RWPE2 (cell line): ENCODE results near the gene KLK11.

Source experiments
- ATAC-seq: fragments of 200-7000 bp; cut with Tn5 transposase; 3 replicates; pipeline ENCODE4 v1.9.1; 2021; ENCODE audit warnings: low read depth
- DNase-seq: peaks from one replicate; pipeline ENCODE4 v3.0.0-alpha.2; 2020; ENCODE audit warnings: low spot score
- H3K27ac ChIP-seq: fragments of 450-650 bp; 2 replicates; pipeline ENCODE4 v1.5.1; 2017; ENCODE audit warnings: mild to moderate bottlenecking; ENCODE audit not compliant: poor library complexity, severe bottlenecking
- H3K27me3 ChIP-seq: fragments of 250-450 bp; sonication (Bioruptor Pico); 2 replicates; pipeline ENCODE4 v1.5.1; 2021; ENCODE audit warnings: mild to moderate bottlenecking, moderate library complexity; ENCODE audit not compliant: insufficient read depth, poor library complexity, severe bottlenecking
- H3K36me3 ChIP-seq: fragments of 250-450 bp; sonication (Bioruptor Pico); 2 replicates; pipeline ENCODE4 v1.5.1; 2020; ENCODE audit warnings: low read depth, mild to moderate bottlenecking, moderate library complexity
- H3K4me1 ChIP-seq: fragments of 250-450 bp; sonication (Bioruptor Pico); 2 replicates; pipeline ENCODE4 v1.5.1; 2021; ENCODE audit warnings: mild to moderate bottlenecking, moderate library complexity; ENCODE audit not compliant: insufficient read depth, poor library complexity, severe bottlenecking
- H3K4me3 ChIP-seq: fragments of 250-450 bp; sonication (Bioruptor Pico); 2 replicates; pipeline ENCODE4 v1.5.1; 2021; ENCODE audit warnings: mild to moderate bottlenecking, moderate library complexity; ENCODE audit not compliant: severe bottlenecking
- H3K9me3 ChIP-seq: fragments of 250-450 bp; sonication (Bioruptor Pico); 2 replicates; pipeline ENCODE4 v1.5.1; 2021; ENCODE audit warnings: mild to moderate bottlenecking, moderate library complexity; ENCODE audit not compliant: severe bottlenecking
- TF ChIP-seq, protein P1 (sequence below): fragments of 450-650 bp; IDR thresholded peaks from one replicate; pipeline ENCODE4 v1.5.1; 2017; ENCODE audit warnings: mild to moderate bottlenecking, moderate library complexity; ENCODE audit not compliant: poor library complexity, severe bottlenecking

KLK11 gene

DNA sequence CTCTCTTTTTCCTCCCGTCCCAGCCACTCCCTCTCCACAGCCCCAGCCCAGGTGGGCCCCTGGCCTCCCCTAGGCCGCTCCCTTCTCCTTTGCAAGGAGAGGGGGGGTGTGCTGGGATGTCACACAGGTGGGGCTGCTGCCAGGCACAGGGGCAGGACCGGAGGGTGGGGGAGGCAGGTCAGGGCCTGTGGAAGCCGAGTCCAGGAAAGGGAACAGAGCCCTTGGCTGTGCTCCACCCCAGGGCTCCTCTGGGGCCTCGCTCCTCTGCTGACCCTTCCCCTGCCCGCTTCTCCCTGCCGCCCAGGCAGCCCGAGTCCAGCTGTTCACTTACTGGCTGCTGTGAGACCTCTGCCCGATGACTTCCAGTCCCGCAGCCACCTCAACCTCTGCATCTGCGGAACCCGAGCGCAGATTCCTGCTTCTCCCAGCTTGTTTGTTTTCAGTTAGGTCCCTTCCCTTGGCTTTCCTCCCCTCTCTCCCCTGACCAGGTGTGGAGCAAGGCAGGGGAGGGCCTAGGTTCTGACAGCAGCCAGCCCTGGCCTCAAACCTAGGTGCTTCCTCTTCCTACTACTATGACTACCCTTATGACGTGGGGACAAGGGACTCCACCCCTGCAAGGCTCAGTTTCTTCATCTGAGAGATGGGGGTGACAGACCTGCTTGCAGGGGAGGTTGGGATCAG lies 850 bp upstream of the KLK11 start:
- DNase-seq (no peak), ATAC-seq (no peak; the same call in 2 of the 3 replicates)
- Histone ChIP-seq H3K4me1 (no peaks in the 10 kb centered on the region), H3K4me3 (no peak overlapping the region), H3K36me3 (no peaks in the 10 kb centered on the region), H3K9me3 (no peaks in the 10 kb centered on the region), H3K27me3 (peaks cover 3% of the 10 kb centered on the region), H3K27ac (no peak overlapping the region)
- TF ChIP-seq, protein P1, sequence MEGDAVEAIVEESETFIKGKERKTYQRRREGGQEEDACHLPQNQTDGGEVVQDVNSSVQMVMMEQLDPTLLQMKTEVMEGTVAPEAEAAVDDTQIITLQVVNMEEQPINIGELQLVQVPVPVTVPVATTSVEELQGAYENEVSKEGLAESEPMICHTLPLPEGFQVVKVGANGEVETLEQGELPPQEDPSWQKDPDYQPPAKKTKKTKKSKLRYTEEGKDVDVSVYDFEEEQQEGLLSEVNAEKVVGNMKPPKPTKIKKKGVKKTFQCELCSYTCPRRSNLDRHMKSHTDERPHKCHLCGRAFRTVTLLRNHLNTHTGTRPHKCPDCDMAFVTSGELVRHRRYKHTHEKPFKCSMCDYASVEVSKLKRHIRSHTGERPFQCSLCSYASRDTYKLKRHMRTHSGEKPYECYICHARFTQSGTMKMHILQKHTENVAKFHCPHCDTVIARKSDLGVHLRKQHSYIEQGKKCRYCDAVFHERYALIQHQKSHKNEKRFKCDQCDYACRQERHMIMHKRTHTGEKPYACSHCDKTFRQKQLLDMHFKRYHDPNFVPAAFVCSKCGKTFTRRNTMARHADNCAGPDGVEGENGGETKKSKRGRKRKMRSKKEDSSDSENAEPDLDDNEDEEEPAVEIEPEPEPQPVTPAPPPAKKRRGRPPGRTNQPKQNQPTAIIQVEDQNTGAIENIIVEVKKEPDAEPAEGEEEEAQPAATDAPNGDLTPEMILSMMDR, result no peak

DNA sequence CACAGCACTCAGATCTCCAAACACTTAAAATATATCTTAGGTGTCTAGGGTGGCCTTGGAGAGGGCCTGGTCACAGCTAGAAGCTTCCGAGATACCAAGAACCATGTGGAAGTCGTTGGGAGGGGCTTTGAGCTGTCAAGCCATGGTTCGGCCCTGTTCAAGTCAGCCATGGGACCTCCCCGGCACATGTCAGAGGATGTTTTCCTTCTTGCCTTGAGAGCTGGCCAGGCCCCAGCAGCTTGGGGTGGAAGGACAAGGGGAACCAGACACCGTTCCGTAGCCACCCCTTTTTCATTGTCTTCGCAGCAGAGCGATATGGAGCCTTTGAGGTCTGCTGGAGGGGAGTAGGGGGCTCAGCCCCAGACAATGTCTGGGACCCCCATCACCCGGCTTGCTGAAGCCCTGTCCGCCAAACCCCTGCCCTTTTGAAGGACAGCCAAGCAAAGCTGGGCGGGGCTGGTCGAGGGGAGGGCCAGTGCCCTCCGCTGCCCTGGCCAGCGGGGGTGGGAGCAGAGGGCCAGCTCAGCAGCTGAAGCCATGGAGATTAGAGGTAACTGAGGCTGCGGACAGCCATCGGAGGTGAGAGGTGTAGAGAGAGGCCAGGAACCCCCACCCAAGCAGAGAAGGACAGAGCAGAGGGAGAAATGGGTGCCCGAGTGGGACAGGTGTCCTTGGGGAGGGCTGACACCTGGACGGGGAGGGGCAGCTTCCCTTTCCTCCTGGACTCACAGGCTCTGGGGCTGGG lies 435 bp downstream of the KLK11 start:
- Histone ChIP-seq H3K27me3 (peaks cover 3% of the 10 kb centered on the region), H3K36me3 (no peaks in the 10 kb centered on the region)
- TF ChIP-seq, protein P1, result no peak

DNA sequence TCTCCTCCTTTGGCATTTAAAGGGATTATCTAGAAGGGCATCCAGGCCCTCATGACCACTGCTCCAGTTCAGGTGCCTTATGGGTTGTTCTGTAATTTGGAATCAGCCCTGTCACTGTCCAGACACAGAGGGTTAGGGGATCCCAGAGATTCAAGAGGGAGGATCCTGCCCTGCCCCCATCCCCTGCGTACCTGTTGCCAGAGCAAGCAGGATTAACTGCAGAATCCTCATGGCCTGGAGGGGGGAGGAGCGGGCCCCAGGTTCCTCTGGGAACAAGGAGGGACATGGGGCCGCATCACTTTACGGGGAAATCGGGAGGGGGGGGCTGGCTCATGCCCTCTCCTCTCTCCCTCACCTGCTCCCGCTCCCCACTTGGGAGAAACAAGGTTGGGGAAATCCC lies 1.0 kb downstream of the KLK11 start:
- no peak overlapping the region for H3K27ac ChIP-seq
- ATAC-seq (no peak), DNase-seq (no peak)
- H3K27me3 ChIP-seq, result peaks cover 3% of the 10 kb centered on the region
- TF ChIP-seq, protein P1, result no peak
- no peaks in the 10 kb centered on the region for H3K9me3 ChIP-seq
- no peaks in the 10 kb centered on the region for H3K4me1 ChIP-seq
- H3K36me3 ChIP-seq, result no peaks in the 10 kb centered on the region
- no peak overlapping the region for H3K4me3 ChIP-seq

More for the DNA sequence above, 435 bp downstream of the KLK11 start:
- Histone ChIP-seq H3K27ac (no peak overlapping the region), H3K4me1 (no peaks in the 10 kb centered on the region), H3K4me3 (no peak overlapping the region), H3K9me3 (no peaks in the 10 kb centered on the region)
- ATAC-seq, result no peak
- DNase-seq, result no peak

DNA sequence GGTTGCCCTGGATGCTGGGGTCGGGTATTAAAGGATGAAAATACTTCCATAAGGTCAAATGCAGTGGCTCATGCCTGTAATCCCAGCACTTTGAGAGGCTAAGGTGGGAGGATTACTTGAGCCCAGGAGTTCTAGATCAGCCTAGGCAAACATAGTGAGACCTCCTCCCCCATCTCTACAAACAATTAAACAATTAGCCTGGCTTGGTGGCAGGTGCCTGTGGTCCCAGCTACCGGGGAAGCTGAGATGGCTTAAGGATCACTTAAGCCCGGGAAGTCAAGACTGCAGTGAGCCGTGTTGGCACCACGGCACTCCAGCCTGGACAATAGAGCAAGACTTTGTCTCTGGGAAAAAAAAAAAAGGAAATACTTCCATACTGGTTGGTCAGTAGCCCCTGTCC lies 1.5 kb downstream of the KLK11 start:
- no peaks in the 10 kb centered on the region for H3K9me3 ChIP-seq
- H3K4me1 ChIP-seq, result no peaks in the 10 kb centered on the region
- H3K4me3 ChIP-seq, result no peak overlapping the region
- TF ChIP-seq, protein P1, result no peak
- no peak for DNase-seq
- H3K36me3 ChIP-seq, result no peaks in the 10 kb centered on the region
- H3K27me3 ChIP-seq, result peaks cover 6% of the 10 kb centered on the region
- ATAC-seq, result no peak
- no peak overlapping the region for H3K27ac ChIP-seq

DNA sequence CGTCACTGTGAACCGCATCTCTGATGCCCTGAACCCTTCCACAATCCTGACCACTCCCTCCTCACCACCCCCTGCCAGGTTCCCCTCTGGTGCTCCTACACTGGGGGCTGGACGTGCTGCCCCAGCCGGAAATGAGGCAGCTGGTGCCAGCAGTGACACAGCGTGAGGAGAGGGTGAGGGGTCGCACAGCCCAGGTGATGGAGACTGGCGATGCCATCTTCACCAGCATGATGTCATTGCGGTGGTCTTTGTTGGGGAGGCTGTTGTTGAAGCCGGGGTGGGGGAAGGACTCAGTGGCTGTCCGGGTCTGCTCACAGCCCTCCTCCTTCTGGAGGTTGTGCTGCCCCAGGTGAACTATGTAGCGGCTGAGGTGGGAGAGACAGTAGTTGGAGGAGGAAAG lies 2.5 kb downstream of the KLK11 start:
- no peak for ATAC-seq
- no peak for DNase-seq
- peaks cover 14% of the 10 kb centered on the region for H3K27me3 ChIP-seq
- H3K36me3 ChIP-seq, result no peaks in the 10 kb centered on the region
- TF ChIP-seq, protein P1, result no peak
- H3K4me3 ChIP-seq, result no peak overlapping the region
- no peaks in the 10 kb centered on the region for H3K9me3 ChIP-seq
- no peaks in the 10 kb centered on the region for H3K4me1 ChIP-seq
- H3K27ac ChIP-seq, result no peak overlapping the region
